CD4-positive, alpha-beta T cell (primary cell): ENCODE results near the gene AKAP8L. TPM values are rescaled to one million over a fixed set of nuclear protein-coding genes. Genes with fewer than 3 reads are reported as not detected.
"Not testable (repeated sequence)": the region's sequence is repeated elsewhere in the genome, so short reads cannot be mapped to it uniquely, and the experiment has no call there.

ENCODE experiments used
- ATAC-seq: fragments of 200-7000 bp; cut with Tn5 transposase; one replicate; pipeline ENCODE4 v1.10.0; 2022; ENCODE audit warnings: mild to moderate bottlenecking; ENCODE audit not compliant: poor library complexity
- CTCF ChIA-PET: fragments of 350-600 bp; sonication (Branson Sonifier 250); formaldehyde crosslinking; loops from one replicate; lab custom pipeline; 2021; ENCODE audit warnings: antibody characterized with exemption, inconsistent platforms; lab: Charles Lee
- POLR2A ChIA-PET: fragments of 350-600 bp; sonication (Branson Sonifier 250); formaldehyde crosslinking; loops from one replicate; lab custom pipeline; 2021; ENCODE audit warnings: antibody characterized with exemption, inconsistent platforms; lab: Charles Lee
- DNase-seq, 14 experiments: peaks; one replicate each; pipeline ENCODE4 v3.0.0-alpha.2; 2013 to 2020; ENCODE audit warnings: mixed read lengths in 2 of 14
- H3K27ac ChIP-seq, 2 donors: one replicate each; pipeline versions ENCODE4 v1.5.1 to v1.7.0; 2013; ENCODE audit warnings: low read length in 2 of 2, low read depth in 1 of 2, mild to moderate bottlenecking in 1 of 2
- H3K27me3 ChIP-seq, 2 experiments: 1 replicate in 1 of 2; 2 replicates in 1 of 2; pipeline versions ENCODE4 v1.6.1 to v1.7.0; 2013; ENCODE audit warnings: low read length in 2 of 2, control low read depth in 1 of 2, mild to moderate bottlenecking in 1 of 2, moderate library complexity in 1 of 2; ENCODE audit not compliant: insufficient read depth in 2 of 2, control insufficient read depth in 1 of 2
- H3K36me3 ChIP-seq: one replicate; pipeline ENCODE4 v1.6.1; 2013; ENCODE audit warnings: low read length, control low read depth; ENCODE audit not compliant: insufficient read depth
- H3K4me1 ChIP-seq: one replicate; pipeline ENCODE4 v1.6.1; 2013; ENCODE audit warnings: low read length, control low read depth; ENCODE audit not compliant: insufficient read depth
- H3K4me3 ChIP-seq: one replicate; pipeline ENCODE4 v1.5.1; 2013; ENCODE audit warnings: mild to moderate bottlenecking, low read length, moderate library complexity
- H3K9me3 ChIP-seq, 2 experiments: 1 replicate in 1 of 2; 2 replicates in 1 of 2; pipeline versions ENCODE4 v1.6.1 to v1.7.0; 2013; ENCODE audit warnings: low read length in 2 of 2, mild to moderate bottlenecking in 2 of 2, control low read depth in 1 of 2, moderate library complexity in 1 of 2; ENCODE audit not compliant: control insufficient read depth in 1 of 2, insufficient read depth in 1 of 2
- H3K27ac Mint-ChIP-seq: one replicate; pipeline ENCODE4 v1.8.0; 2020; ENCODE audit warnings: mixed read lengths
- H3K27me3 Mint-ChIP-seq: one replicate; pipeline ENCODE4 v1.8.0; 2021; ENCODE audit warnings: mixed read lengths
- H3K36me3 Mint-ChIP-seq: one replicate; pipeline ENCODE4 v1.8.0; 2021; ENCODE audit warnings: low read depth, mixed read lengths
- H3K4me1 Mint-ChIP-seq: one replicate; pipeline ENCODE4 v1.8.0; 2021; ENCODE audit warnings: low read depth, mixed read lengths
- H3K4me3 Mint-ChIP-seq: one replicate; pipeline ENCODE4 v1.8.0; 2020; ENCODE audit warnings: mild to moderate bottlenecking, mixed read lengths
- H3K9me3 Mint-ChIP-seq: one replicate; pipeline ENCODE4 v1.8.0; 2020; ENCODE audit warnings: mixed read lengths
- intact Hi-C, 2 experiments: fragments of 100-400 bp; cut with DNase I in 1 of 2; cut with micrococcal nuclease in 1 of 2; formaldehyde crosslinking; loops; one replicate each; pipeline versions ENCODE4 v1.15.1 to v1.9.0; 2023 to 2025; cut with DNase I, micrococcal nuclease
- total RNA-seq, 174 experiments: library from RNA in 2 of 174; stranded (reverse) in 2 of 174; gene quantifications; one replicate each; pipeline ENCODE4 v1.2.3 and lab custom pipeline; 2021 to 2026
- TF ChIP-seq, protein P1 (sequence below): fragments of 200-600 bp; IDR thresholded peaks from one replicate; pipeline ENCODE4 v1.8.0; 2022; ENCODE audit warnings: antibody characterized with exemption, mild to moderate bottlenecking

AKAP8L gene
- total RNA-seq, 2 experiments from 2014 or later = 157 to 162 TPM

DNA sequence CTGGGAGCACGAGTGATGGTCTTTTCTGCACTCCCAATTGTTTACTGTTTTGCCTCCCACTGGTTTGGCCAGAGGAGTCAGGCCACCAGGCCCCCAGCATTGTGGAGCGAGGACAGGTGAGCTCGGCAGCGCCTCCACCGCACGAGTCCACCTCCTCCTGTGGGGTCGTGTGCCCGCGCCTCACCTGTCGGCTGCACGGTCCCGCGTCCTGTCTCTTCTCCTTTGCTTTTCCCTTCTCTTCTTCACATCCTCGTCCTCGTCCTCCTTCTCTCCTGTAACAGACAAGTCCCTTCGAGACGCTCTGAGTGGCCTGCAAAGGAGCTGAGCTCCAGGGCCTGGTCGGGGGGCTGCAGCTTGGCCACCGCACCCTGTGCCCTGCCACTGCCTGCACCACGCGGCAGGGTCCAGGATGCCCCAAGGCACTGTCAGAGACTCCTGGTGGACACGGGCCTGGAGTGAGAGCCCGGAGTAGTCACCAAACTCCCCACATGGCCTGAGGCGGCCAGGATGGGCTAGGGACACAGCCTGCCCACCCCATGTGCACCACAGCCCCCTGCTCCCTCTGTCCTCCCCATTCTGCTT is 50.6 kb downstream of the AKAP8L start:
- Histone ChIP-seq H3K4me3 (no peak overlapping the region), H3K36me3 (peaks cover 83% of the 10 kb centered on the region), H3K27ac (no peak overlapping the region), H3K27me3 (no peaks in the 10 kb centered on the region), H3K4me1 (no peaks in the 10 kb centered on the region), H3K9me3 (no peaks in the 10 kb centered on the region)
- H3K4me1 Mint-ChIP-seq = no peaks in the 10 kb centered on the region
- intact Hi-C loops = no loop called here
- H3K27ac Mint-ChIP-seq = no peak overlapping the region
- H3K4me3 Mint-ChIP-seq = no peak overlapping the region
- ATAC-seq (no peak), DNase-seq (no peak)
- peaks cover 86% of the 10 kb centered on the region for H3K36me3 Mint-ChIP-seq
- TF ChIP-seq, protein P1, sequence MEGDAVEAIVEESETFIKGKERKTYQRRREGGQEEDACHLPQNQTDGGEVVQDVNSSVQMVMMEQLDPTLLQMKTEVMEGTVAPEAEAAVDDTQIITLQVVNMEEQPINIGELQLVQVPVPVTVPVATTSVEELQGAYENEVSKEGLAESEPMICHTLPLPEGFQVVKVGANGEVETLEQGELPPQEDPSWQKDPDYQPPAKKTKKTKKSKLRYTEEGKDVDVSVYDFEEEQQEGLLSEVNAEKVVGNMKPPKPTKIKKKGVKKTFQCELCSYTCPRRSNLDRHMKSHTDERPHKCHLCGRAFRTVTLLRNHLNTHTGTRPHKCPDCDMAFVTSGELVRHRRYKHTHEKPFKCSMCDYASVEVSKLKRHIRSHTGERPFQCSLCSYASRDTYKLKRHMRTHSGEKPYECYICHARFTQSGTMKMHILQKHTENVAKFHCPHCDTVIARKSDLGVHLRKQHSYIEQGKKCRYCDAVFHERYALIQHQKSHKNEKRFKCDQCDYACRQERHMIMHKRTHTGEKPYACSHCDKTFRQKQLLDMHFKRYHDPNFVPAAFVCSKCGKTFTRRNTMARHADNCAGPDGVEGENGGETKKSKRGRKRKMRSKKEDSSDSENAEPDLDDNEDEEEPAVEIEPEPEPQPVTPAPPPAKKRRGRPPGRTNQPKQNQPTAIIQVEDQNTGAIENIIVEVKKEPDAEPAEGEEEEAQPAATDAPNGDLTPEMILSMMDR = no peak
- POLR2A ChIA-PET = no interaction called here
- CTCF ChIA-PET = no interaction called here
- no peaks in the 10 kb centered on the region for H3K9me3 Mint-ChIP-seq
- H3K27me3 Mint-ChIP-seq = no peaks in the 10 kb centered on the region

GRCh38 chr19:15367439-15367838 is 51.3 kb downstream of the AKAP8L start:
- H3K36me3 Mint-ChIP-seq = peaks cover 82% of the 10 kb centered on the region
- TF ChIP-seq, protein P1 = no peak
- ATAC-seq (no peak), DNase-seq (no peak)
- Histone ChIP-seq H3K4me3 (no peak overlapping the region), H3K4me1 (no peaks in the 10 kb centered on the region), H3K9me3 (no peaks in the 10 kb centered on the region), H3K36me3 (peaks cover 76% of the 10 kb centered on the region), H3K27ac (no peak overlapping the region), H3K27me3 (no peaks in the 10 kb centered on the region)
- no peaks in the 10 kb centered on the region for H3K4me1 Mint-ChIP-seq
- no peaks in the 10 kb centered on the region for H3K27me3 Mint-ChIP-seq
- intact Hi-C loops = no loop called here
- no peaks in the 10 kb centered on the region for H3K9me3 Mint-ChIP-seq
- ChIA-PET POLR2A (interaction anchor here (0.6 kb wide), 1 partner anchor 964 kb away, joined by 3 read pairs; no protein-coding TSS in a partner anchor), CTCF (no interaction called here)
- no peak overlapping the region for H3K27ac Mint-ChIP-seq
- no peak overlapping the region for H3K4me3 Mint-ChIP-seq

- ATAC-seq (no peak), DNase-seq (no peak)
- intact Hi-C loops = no loop called here
- no peaks in the 10 kb centered on the region for H3K4me1 Mint-ChIP-seq
- Histone ChIP-seq H3K36me3 (peaks cover 72% of the 10 kb centered on the region), H3K4me3 (no peak overlapping the region), H3K27ac (no peak overlapping the region), H3K27me3 (no peaks in the 10 kb centered on the region), H3K9me3 (no peaks in the 10 kb centered on the region), H3K4me1 (peaks cover 8% of the 10 kb centered on the region)
- peaks cover 81% of the 10 kb centered on the region for H3K36me3 Mint-ChIP-seq
- H3K4me3 Mint-ChIP-seq = no peak overlapping the region
- H3K27ac Mint-ChIP-seq = no peak overlapping the region
- ChIA-PET CTCF (no interaction called here), POLR2A (interaction anchor here (1.0 kb wide), 1 partner anchor 14 kb away, joined by 3 read pairs; the partner anchor contains the start of gene AKAP8)
- TF ChIP-seq, protein P1 = no peak
- H3K9me3 Mint-ChIP-seq = no peaks in the 10 kb centered on the region
- H3K27me3 Mint-ChIP-seq = no peaks in the 10 kb centered on the region
Observed at GRCh38 chr19:15365264-15365663, 53.5 kb downstream of the AKAP8L start.

DNA sequence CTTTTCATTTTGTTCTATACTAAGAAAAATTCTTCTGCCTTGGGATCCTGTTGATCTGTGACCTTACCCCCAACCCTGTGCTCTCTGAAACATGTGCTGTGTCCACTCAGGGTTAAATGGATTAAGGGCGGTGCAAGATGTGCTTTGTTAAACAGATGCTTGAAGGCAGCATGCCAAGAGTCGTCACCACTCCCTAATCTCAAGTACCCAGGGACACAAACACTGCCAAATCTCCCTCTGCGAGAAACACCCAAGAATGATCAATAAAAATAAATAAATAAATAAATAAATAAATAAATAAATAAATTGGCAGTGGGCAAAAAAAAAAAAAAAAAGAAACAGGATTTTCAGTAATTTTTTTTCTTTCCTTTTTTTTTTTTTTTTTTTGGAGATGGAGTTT is 55.0 kb downstream of the AKAP8L start:
- H3K27ac Mint-ChIP-seq = peak overlapping the region; percentile 47

GRCh38 chr19:15363048-15363447 is 55.7 kb downstream of the AKAP8L start:
- POLR2A ChIA-PET = not testable (repeated sequence)

More for the DNA sequence above, 55.0 kb downstream of the AKAP8L start:
- H3K27ac ChIP-seq, H3K27me3 ChIP-seq, intact Hi-C loops, ATAC-seq, DNase-seq, H3K4me3 ChIP-seq, POLR2A ChIA-PET, H3K27me3 Mint-ChIP-seq, CTCF ChIA-PET, H3K9me3 ChIP-seq, H3K9me3 Mint-ChIP-seq, H3K4me3 Mint-ChIP-seq, H3K4me1 ChIP-seq, H3K4me1 Mint-ChIP-seq: not testable (repeated sequence)
- H3K36me3 Mint-ChIP-seq = peaks cover 79% of the 10 kb centered on the region
- H3K36me3 ChIP-seq = peaks cover 70% of the 10 kb centered on the region

More at GRCh38 chr19:15363048-15363447, 55.7 kb downstream of the AKAP8L start:
- H3K4me3 Mint-ChIP-seq, H3K27me3 ChIP-seq, DNase-seq, H3K4me3 ChIP-seq, H3K9me3 ChIP-seq, H3K27me3 Mint-ChIP-seq, intact Hi-C loops, H3K4me1 ChIP-seq, H3K9me3 Mint-ChIP-seq, ATAC-seq, H3K27ac ChIP-seq, H3K4me1 Mint-ChIP-seq, CTCF ChIA-PET, H3K27ac Mint-ChIP-seq: not testable (repeated sequence)
- peaks cover 70% of the 10 kb centered on the region for H3K36me3 ChIP-seq
- H3K36me3 Mint-ChIP-seq = peaks cover 79% of the 10 kb centered on the region
